Activated T-cell treated with anti-CD3 and anti-CD28 coated beads for 24 hours (primary cell): ENCODE measurements around the gene CARNS1.
"Not testable (repeated sequence)": the region's sequence is repeated elsewhere in the genome, so short reads cannot be mapped to it uniquely, and the experiment has no call there.

Source experiments
- DNase-seq: peaks from one replicate; pipeline ENCODE4 v3.0.0-alpha.2; 2020; ENCODE audit warnings: low read depth

CARNS1 gene

GRCh38 chr11:67409781-67410368 lies 5.6 kb upstream of the CARNS1 start:
- DNase-seq: no peak

- no peak for DNase-seq
Measured at GRCh38 chr11:67410369-67410831, 5.1 kb upstream of the CARNS1 start.

GRCh38 chr11:67410984-67411784 lies 4.3 kb upstream of the CARNS1 start:
- no peak for DNase-seq

GRCh38 chr11:67411785-67412152 lies 3.7 kb upstream of the CARNS1 start:
- DNase-seq: no peak

GRCh38 chr11:67412495-67413179 lies 2.8 kb upstream of the CARNS1 start:
- no peak for DNase-seq

- DNase-seq: no peak
Measured at GRCh38 chr11:67413266-67413849, 2.1 kb upstream of the CARNS1 start.

- DNase-seq: no peak
Measured at GRCh38 chr11:67416416-67417335, 1.2 kb downstream of the CARNS1 start.

GRCh38 chr11:67417425-67417824 lies 1.9 kb downstream of the CARNS1 start:
- DNase-seq: no peak

GRCh38 chr11:67418476-67419281 lies 3.2 kb downstream of the CARNS1 start:
- DNase-seq: no peak

GRCh38 chr11:67419325-67420049 lies 4.0 kb downstream of the CARNS1 start:
- no peak for DNase-seq

- DNase-seq: no peak
Measured at GRCh38 chr11:67420147-67420645, 4.7 kb downstream of the CARNS1 start.

- peak; percentile 98 for DNase-seq
Measured at GRCh38 chr11:67420646-67421429, 5.4 kb downstream of the CARNS1 start.

GRCh38 chr11:67421430-67422031 lies 6.1 kb downstream of the CARNS1 start:
- no peak for DNase-seq

GRCh38 chr11:67422891-67423290 lies 7.4 kb downstream of the CARNS1 start:
- DNase-seq: no peak

- DNase-seq: no peak
Measured at GRCh38 chr11:67423466-67423865, 8.0 kb downstream of the CARNS1 start.

- no peak for DNase-seq
Measured at GRCh38 chr11:67423891-67424613, 8.6 kb downstream of the CARNS1 start.

- not testable (repeated sequence) for DNase-seq
Measured at GRCh38 chr11:67427364-67427859, 11.9 kb downstream of the CARNS1 start.
